ENCODE results near the gene LENG8. TPM values are rescaled to one million over a fixed set of nuclear protein-coding genes. Genes with fewer than 3 reads are reported as not detected.
"Not testable (repeated sequence)": the region's sequence is repeated elsewhere in the genome, so short reads cannot be mapped to it uniquely, and the experiment has no call there.

The LENG8 gene
- total RNA-seq, 1 donor from 2014 or later = 56.0 TPM

- DNase-seq; ATAC-seq (ENCODE audit: poor library complexity); intact Hi-C loops (cut with DNase I): not testable (repeated sequence)
These were observed 46.3 kb downstream of the LENG8 start for GRCh38 chr19:54495284-54495683.

GRCh38 chr19:54497747-54498450 lies 48.9 kb downstream of the LENG8 start:
- DNase-seq; ATAC-seq (ENCODE audit: poor library complexity); intact Hi-C loops (cut with DNase I): not testable (repeated sequence)

GRCh38 chr19:54498451-54498772 lies 49.4 kb downstream of the LENG8 start:
- ATAC-seq (ENCODE audit: poor library complexity); intact Hi-C loops (cut with DNase I); DNase-seq: not testable (repeated sequence)

GRCh38 chr19:54502518-54503048 lies 53.6 kb downstream of the LENG8 start, which contains the start of gene LAIR2:
Gene LAIR2, plus strand, starts transcription at chr19:54502831. Its CDS starts 88 bp downstream, at chr19:54502919.
- DNase-seq = no peak
- no peak for ATAC-seq (ENCODE audit: poor library complexity)
- intact Hi-C loops (cut with DNase I) = no loop called here

- ATAC-seq (ENCODE audit: poor library complexity); intact Hi-C loops (cut with DNase I); DNase-seq: not testable (repeated sequence)
These were observed 56.5 kb downstream of the LENG8 start for GRCh38 chr19:54505542-54505941.

GRCh38 chr19:54506079-54506478 lies 57.1 kb downstream of the LENG8 start:
- DNase-seq = no peak
- intact Hi-C loops (cut with DNase I) = no loop called here
- ATAC-seq (ENCODE audit: poor library complexity) = no peak

- ATAC-seq (ENCODE audit: poor library complexity); intact Hi-C loops (cut with DNase I); DNase-seq: not testable (repeated sequence)
These were observed 58.2 kb downstream of the LENG8 start for GRCh38 chr19:54507038-54507717.

GRCh38 chr19:54507824-54508223 lies 58.8 kb downstream of the LENG8 start:
- no peak for DNase-seq
- intact Hi-C loops (cut with DNase I) = no loop called here
- ATAC-seq (ENCODE audit: poor library complexity) = no peak

- intact Hi-C loops (cut with DNase I); ATAC-seq (ENCODE audit: poor library complexity); DNase-seq: not testable (repeated sequence)
These were observed 59.5 kb downstream of the LENG8 start for GRCh38 chr19:54508487-54508886.

- ATAC-seq (ENCODE audit: poor library complexity); DNase-seq; intact Hi-C loops (cut with DNase I): not testable (repeated sequence)
These were observed 60.4 kb downstream of the LENG8 start for GRCh38 chr19:54509200-54509940.

Other genes with a start within 250 kb of the LENG8 start
- 651 TPM for gene RPS9, start 248.3 kb upstream of the LENG8 start, total RNA-seq
- gene LILRB3, start 226.2 kb upstream of the LENG8 start, total RNA-seq = 3.6 TPM
- gene LILRA6, start 206.4 kb upstream of the LENG8 start, total RNA-seq = 1.8 TPM
- 7.7 TPM for gene LILRB5, start 191.9 kb upstream of the LENG8 start, total RNA-seq
- gene LILRB2, start 168.1 kb upstream of the LENG8 start, total RNA-seq = 1.8 TPM
- 1.3 TPM for gene LILRA5, start 136.0 kb upstream of the LENG8 start, total RNA-seq
- not detected for gene LILRA4, start 110.0 kb upstream of the LENG8 start, total RNA-seq
- gene LAIR1, start 84.3 kb upstream of the LENG8 start, total RNA-seq = 6.3 TPM
- 1.5 TPM for gene TTYH1, start 33.7 kb upstream of the LENG8 start, total RNA-seq
- gene LENG9, start 14.6 kb downstream of the LENG8 start, total RNA-seq = 1.1 TPM
- 11.6 TPM for gene CDC42EP5, start 24.1 kb downstream of the LENG8 start, total RNA-seq
- not detected for gene LAIR2, start 53.6 kb downstream of the LENG8 start, total RNA-seq
- gene LILRA2, start 124.6 kb downstream of the LENG8 start, total RNA-seq = 1.7 TPM
- gene LILRA1, start 144.4 kb downstream of the LENG8 start, total RNA-seq = 0.48 TPM
- gene LILRB1, start 181.3 kb downstream of the LENG8 start, total RNA-seq = 1.7 TPM
- 3.8 TPM for gene LILRB4, start 213.8 kb downstream of the LENG8 start, total RNA-seq